DMS53 treated with DMSO at 0.1 percent for 48 hours (cell line): Measurements from ENCODE around the gene STK17A.

Experiments used
- DNase-seq: peaks from one replicate; lab custom pipeline; 2025; ENCODE audit not compliant: unreplicated experiment; lab: John Stamatoyannopoulos, UW

Gene STK17A

GRCh38 chr7:43631559-43631958 lies 48.7 kb downstream of the STK17A start:
- DNase-seq = no peak

GRCh38 chr7:43632746-43633145 lies 49.8 kb downstream of the STK17A start:
- no peak for DNase-seq

- DNase-seq = no peak
These were observed 51.5 kb downstream of the STK17A start for GRCh38 chr7:43634384-43634783.

GRCh38 chr7:43636093-43636492 lies 53.2 kb downstream of the STK17A start:
- peak; percentile 95 for DNase-seq

GRCh38 chr7:43637114-43637806 lies 54.4 kb downstream of the STK17A start:
- DNase-seq = peak; percentile 74

GRCh38 chr7:43639858-43640491 lies 57.1 kb downstream of the STK17A start:
- no peak for DNase-seq

GRCh38 chr7:43640679-43641078 lies 57.8 kb downstream of the STK17A start:
- DNase-seq = no peak

- DNase-seq = no peak
These were observed 60.2 kb downstream of the STK17A start for GRCh38 chr7:43642897-43643630.

- no peak for DNase-seq
These were observed 60.9 kb downstream of the STK17A start for GRCh38 chr7:43643846-43644245.

- DNase-seq = no peak
These were observed 62.9 kb downstream of the STK17A start for GRCh38 chr7:43645699-43646226.

- no peak for DNase-seq
These were observed 63.9 kb downstream of the STK17A start for GRCh38 chr7:43646603-43647338.

- no peak for DNase-seq
These were observed 64.4 kb downstream of the STK17A start for GRCh38 chr7:43647339-43647672.

- no peak for DNase-seq
These were observed 65.0 kb downstream of the STK17A start for GRCh38 chr7:43647673-43648472.

GRCh38 chr7:43648473-43649406 lies 65.8 kb downstream of the STK17A start:
- DNase-seq = no peak

- DNase-seq = no peak
These were observed 66.9 kb downstream of the STK17A start for GRCh38 chr7:43649755-43650274.

GRCh38 chr7:43650457-43651052 lies 67.6 kb downstream of the STK17A start:
- no peak for DNase-seq

GRCh38 chr7:43652364-43652763 lies 69.5 kb downstream of the STK17A start:
- DNase-seq = no peak

- no peak for DNase-seq
These were observed 70.6 kb downstream of the STK17A start for GRCh38 chr7:43653466-43653865.
